GM12878 (cell line): ENCODE data around the gene TACC2. TPM values are rescaled to one million over a fixed set of nuclear protein-coding genes. Genes with fewer than 3 reads are reported as not detected.

Experiments
- ATAC-seq: fragments of 200-7000 bp; cut with Tn5 transposase; 3 replicates; pipeline ENCODE4 v1.9.1; 2020; ENCODE audit warnings: mild to moderate bottlenecking, moderate library complexity
- BruUV-seq: library from RNA; stranded (reverse); fragments of 400-500 nt; replicated peaks from 2 replicates; lab custom pipeline; 2021; lab: Mats Ljungman, UMichigan
- CTCF ChIA-PET: fragments of 300-600 bp; sonication (Branson Sonifier 250); formaldehyde crosslinking; extraction: SDS; loops from one replicate; lab custom pipeline; 2021; ENCODE audit warnings: inconsistent platforms; lab: Yijun Ruan, JAX
- POLR2A ChIA-PET: fragments of 350-600 bp; formaldehyde crosslinking; extraction: SDS; loops from one replicate; lab custom pipeline; 2021; ENCODE audit warnings: inconsistent platforms; lab: Charles Lee
- RAD21 ChIA-PET: fragments of 300-600 bp; sonication (Branson Sonifier 250); formaldehyde crosslinking; loops from one replicate; lab custom pipeline; 2023; ENCODE audit warnings: antibody characterized with exemption; ENCODE audit not compliant: unreplicated experiment; lab: Charles Lee
- SMC1A ChIA-PET: fragments of 300-600 bp; sonication (Branson Sonifier 250); formaldehyde crosslinking; loops from one replicate; lab custom pipeline; 2023; ENCODE audit not compliant: unreplicated experiment, uncharacterized antibody; lab: Charles Lee
- DNase-seq: peaks from one replicate; pipeline ENCODE4 v3.0.0-alpha.2; 2011; ENCODE audit warnings: low read depth, low spot score
- FAIRE-seq: peaks from 3 replicates; lab custom pipeline; 2011; peaks lifted over from hg19 to GRCh38; lab: Jason Lieb, UNC
- H2AFZ ChIP-seq: 2 replicates; pipeline ENCODE4 v1.6.0; 2011; ENCODE audit warnings: low read depth, low read length, control low read depth; ENCODE audit not compliant: control insufficient read depth
- H3K27ac ChIP-seq: 2 replicates; pipeline ENCODE4 v1.5.1; 2011; ENCODE audit warnings: control low read depth; ENCODE audit not compliant: control insufficient read depth, insufficient read depth
- H3K27me3 ChIP-seq, 2 experiments: replicated peaks in 1 of 2; 2 replicates each; pipeline versions ENCODE4 v1.6.0 to v1.6.1; 2011; ENCODE audit warnings: low read length in 1 of 2; ENCODE audit not compliant: control insufficient read depth in 2 of 2, insufficient read depth in 2 of 2
- H3K36me3 ChIP-seq, 2 experiments: 2 replicates each; pipeline ENCODE4 v1.5.1; 2011; ENCODE audit warnings: low read length in 1 of 2; ENCODE audit not compliant: control insufficient read depth in 2 of 2, insufficient read depth in 2 of 2
- H3K4me1 ChIP-seq: 2 replicates; pipeline ENCODE4 v1.6.1; 2011; ENCODE audit warnings: mild to moderate bottlenecking, low read length, moderate library complexity, mixed read lengths; ENCODE audit not compliant: control insufficient read depth, insufficient read depth
- H3K4me2 ChIP-seq: 2 replicates; pipeline ENCODE4 v1.6.0; 2011; ENCODE audit warnings: control low read depth; ENCODE audit not compliant: control insufficient read depth, insufficient read depth
- H3K4me3 ChIP-seq: fragments of 200-600 bp; sonication (generic); 2 replicates; pipeline ENCODE4 v1.5.1; 2016
- H3K79me2 ChIP-seq: 2 replicates; pipeline ENCODE4 v1.6.0; 2011; ENCODE audit warnings: low read length; ENCODE audit not compliant: control insufficient read depth, insufficient read depth
- H3K9ac ChIP-seq: 2 replicates; pipeline ENCODE4 v1.8.0; 2011; ENCODE audit warnings: low read length, control low read depth, mixed read lengths; ENCODE audit not compliant: control insufficient read depth, insufficient read depth
- H3K9me3 ChIP-seq: replicated peaks from 3 replicates; pipeline ENCODE4 v1.5.1; 2011; ENCODE audit warnings: mild to moderate bottlenecking, low read length; ENCODE audit not compliant: control insufficient read depth, insufficient read depth
- H4K20me1 ChIP-seq: 2 replicates; pipeline ENCODE4 v1.6.0; 2011; ENCODE audit not compliant: control insufficient read depth, insufficient read depth
- CREM ChIP-seq: IDR thresholded peaks from 2 replicates; pipeline ENCODE4 v1.6.1; 2014; ENCODE audit warnings: antibody characterized with exemption, low read depth
- JUND ChIP-seq: IDR thresholded peaks from 2 replicates; pipeline ENCODE4 v1.6.1; 2012; ENCODE audit warnings: low read depth, mild to moderate bottlenecking, low read length, improper control_type of control experiment, moderate library complexity
- NR2F1 ChIP-seq: fragments of 450-650 bp; conservative IDR thresholded peaks from 2 replicates; pipeline ENCODE4 v1.6.1; 2017; ENCODE audit warnings: mild to moderate bottlenecking
- RELA ChIP-seq: fragments of 450-650 bp; IDR thresholded peaks from 2 replicates; pipeline ENCODE4 v1.8.0; 2014; ENCODE audit warnings: borderline replicate concordance; ENCODE audit not compliant: partially characterized antibody
- SP1 ChIP-seq: IDR thresholded peaks from one replicate; pipeline ENCODE4 v1.6.1; 2011; ENCODE audit warnings: low read depth, low read length
- SUPT20H ChIP-seq: IDR thresholded peaks from 2 replicates; pipeline ENCODE4 v1.6.1; 2011; ENCODE audit warnings: low read depth, mild to moderate bottlenecking, low read length, moderate library complexity, borderline replicate concordance; ENCODE audit not compliant: control insufficient read depth
- TARDBP ChIP-seq: IDR thresholded peaks from 2 replicates; pipeline ENCODE4 v1.6.1; 2016; ENCODE audit warnings: borderline replicate concordance
- WGBS: methylation state at CpG from one replicate; pipeline ENCODE4 v1.1.6; 2016; ENCODE audit warnings: low lambda C conversion rate; ENCODE audit not compliant: insufficient replicate concordance, insufficient coverage; ENCODE audit errors: missing lambda C conversion rate; 5-methylcytosine and 5-hydroxymethylcytosine counted together
- in situ Hi-C: fragments of 300-500 bp; cut with MboI; formaldehyde crosslinking; loops from 9 replicates; pipeline ENCODE4 v1.14.3; 2018; ENCODE audit warnings: mixed read lengths
- intact Hi-C: fragments of 100-400 bp; cut with micrococcal nuclease; formaldehyde crosslinking; loops from one replicate; pipeline ENCODE4 v1.14.2; 2022; ENCODE audit not compliant: unreplicated experiment
- polyA plus RNA-seq, 11 experiments: library from polyadenylated mRNA; depleted of rRNA in 4 of 11; unstranded in 6 of 11; stranded (reverse) in 5 of 11; fragments of >200 nt; fragmentation: Nextera tagmentation in 4 of 11; fragmentation: Illumina TruSeq in 1 of 11; extraction: Ambion mirVana in 4 of 11; extraction: Trizol in 1 of 11; gene quantifications; 1 replicate in 1 of 11; 2 replicates in 10 of 11; pipeline versions ENCODE4 v1.2.1 to v1.2.3, GENCODE V29; 2011 to 2016; ENCODE audit warnings: inconsistent platforms in 2 of 11, missing spikeins in 2 of 11, low read depth in 1 of 11
- total RNA-seq, 4 experiments: library from RNA; depleted of rRNA in 3 of 4; stranded (reverse); fragments of >200 nt in 3 of 4; fragmentation: Illumina TruSeq in 1 of 4; extraction: Trizol in 1 of 4; gene quantifications; 2 replicates each; pipeline versions ENCODE4 v1.2.1 to v1.2.3, GENCODE V29; 2013 to 2021
- TF ChIP-seq, protein P1 (sequence below): fragments of 450-650 bp; IDR thresholded peaks from 2 replicates; pipeline ENCODE4 v1.6.1; 2014; ENCODE audit warnings: mild to moderate bottlenecking
- TF ChIP-seq, protein P2 (sequence below): IDR thresholded peaks from 2 replicates; pipeline ENCODE4 v1.6.1; 2012; ENCODE audit warnings: mild to moderate bottlenecking, low read depth, low read length
- TF ChIP-seq, protein P3 (sequence below): IDR thresholded peaks from 2 replicates; pipeline ENCODE4 v1.6.1; 2011; ENCODE audit warnings: low read depth, low read length, improper control_type of control experiment, borderline replicate concordance
- TF ChIP-seq, protein P4 (sequence below): fragments of 450-650 bp; IDR thresholded peaks from 2 replicates; pipeline ENCODE4 v1.6.1; 2016; ENCODE audit warnings: mild to moderate bottlenecking

The TACC2 gene
- total and polyA plus RNA-seq, 10 of the 15 experiments (the other 5 are each of a cell fraction or from before 2014, with no cell fraction given): 0.07 to 0.64 (median 0.13) TPM; not detected in 5

DNA sequence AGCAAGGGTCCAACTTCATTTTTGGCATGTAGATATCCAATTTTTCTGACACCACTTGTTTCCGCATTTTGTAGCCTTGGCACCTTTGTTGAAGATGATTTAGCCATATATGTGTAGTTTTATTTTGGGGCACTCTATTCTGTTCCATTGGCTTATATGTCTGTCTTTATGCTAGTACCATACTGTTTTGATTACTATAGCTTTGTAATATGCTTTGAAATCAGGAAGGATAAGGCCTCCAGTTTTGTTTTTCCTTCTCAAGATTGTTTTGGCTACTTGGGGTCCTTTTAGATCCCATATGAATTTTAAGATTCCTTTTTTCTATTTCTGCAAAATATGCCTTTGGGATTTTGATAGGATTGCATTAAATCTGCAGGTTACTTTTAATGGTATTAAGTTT lies 272.6 kb downstream of the TACC2 start (continued):
- TF ChIP-seq, protein P1, sequence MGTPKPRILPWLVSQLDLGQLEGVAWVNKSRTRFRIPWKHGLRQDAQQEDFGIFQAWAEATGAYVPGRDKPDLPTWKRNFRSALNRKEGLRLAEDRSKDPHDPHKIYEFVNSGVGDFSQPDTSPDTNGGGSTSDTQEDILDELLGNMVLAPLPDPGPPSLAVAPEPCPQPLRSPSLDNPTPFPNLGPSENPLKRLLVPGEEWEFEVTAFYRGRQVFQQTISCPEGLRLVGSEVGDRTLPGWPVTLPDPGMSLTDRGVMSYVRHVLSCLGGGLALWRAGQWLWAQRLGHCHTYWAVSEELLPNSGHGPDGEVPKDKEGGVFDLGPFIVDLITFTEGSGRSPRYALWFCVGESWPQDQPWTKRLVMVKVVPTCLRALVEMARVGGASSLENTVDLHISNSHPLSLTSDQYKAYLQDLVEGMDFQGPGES: no peak
- TF ChIP-seq RELA: no peak

DNA sequence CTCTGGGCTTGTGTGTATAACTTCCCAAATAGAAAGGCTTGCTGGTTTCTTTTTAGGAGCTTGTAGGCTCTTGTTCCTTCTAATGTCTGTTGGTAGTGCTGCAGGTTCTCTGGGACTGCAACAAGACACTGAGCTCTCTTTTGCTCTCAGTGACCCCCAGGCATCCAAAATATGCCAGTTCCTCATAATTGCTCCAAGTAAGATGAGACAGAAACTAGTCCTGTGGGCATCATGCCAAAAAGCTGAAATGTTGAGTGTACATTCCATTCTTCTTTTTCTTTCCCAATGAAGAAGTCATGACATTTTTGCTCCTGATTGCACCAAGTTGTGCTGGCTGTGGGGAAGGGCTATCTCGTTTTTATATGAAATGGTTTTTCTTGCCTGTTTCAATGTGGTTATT lies 275.0 kb downstream of the TACC2 start:
- Histone ChIP-seq H4K20me1 (no peaks in the 10 kb centered on the region), H3K4me2 (no peak overlapping the region), H3K27ac (no peak overlapping the region), H3K36me3 (no peaks in the 10 kb centered on the region), H2AFZ (no peak overlapping the region), H3K79me2 (no peaks in the 10 kb centered on the region), H3K27me3 (no peaks in the 10 kb centered on the region), H3K4me3 (no peak overlapping the region), H3K9me3 (no peaks in the 10 kb centered on the region; the same call in 2 of the 3 replicates), H3K9ac (no peak overlapping the region), H3K4me1 (no peaks in the 10 kb centered on the region)
- 0% methylated on average over 1 of the region's 1 CpG for WGBS
- intact Hi-C loops: no loop called here
- DNase-seq (no peak), ATAC-seq (no peak), FAIRE-seq (no peak)
- BruUV-seq: no TSS peak
- ChIA-PET CTCF (interaction anchor here (0.9 to 1.6 kb wide), 2 partner anchors 15 to 171 kb away, joined by 4 read pairs; no protein-coding TSS in a partner anchor), SMC1A (interaction anchor here (1.0 to 1.2 kb wide), 2 partner anchors 10 to 33 kb away, joined by 3 to 4 read pairs; no protein-coding TSS in a partner anchor), RAD21 (no interaction called here), POLR2A (no interaction called here)
- in situ Hi-C loops: no loop called here
- no peak for TF ChIP-seq TARDBP
- TF ChIP-seq, protein P2, sequence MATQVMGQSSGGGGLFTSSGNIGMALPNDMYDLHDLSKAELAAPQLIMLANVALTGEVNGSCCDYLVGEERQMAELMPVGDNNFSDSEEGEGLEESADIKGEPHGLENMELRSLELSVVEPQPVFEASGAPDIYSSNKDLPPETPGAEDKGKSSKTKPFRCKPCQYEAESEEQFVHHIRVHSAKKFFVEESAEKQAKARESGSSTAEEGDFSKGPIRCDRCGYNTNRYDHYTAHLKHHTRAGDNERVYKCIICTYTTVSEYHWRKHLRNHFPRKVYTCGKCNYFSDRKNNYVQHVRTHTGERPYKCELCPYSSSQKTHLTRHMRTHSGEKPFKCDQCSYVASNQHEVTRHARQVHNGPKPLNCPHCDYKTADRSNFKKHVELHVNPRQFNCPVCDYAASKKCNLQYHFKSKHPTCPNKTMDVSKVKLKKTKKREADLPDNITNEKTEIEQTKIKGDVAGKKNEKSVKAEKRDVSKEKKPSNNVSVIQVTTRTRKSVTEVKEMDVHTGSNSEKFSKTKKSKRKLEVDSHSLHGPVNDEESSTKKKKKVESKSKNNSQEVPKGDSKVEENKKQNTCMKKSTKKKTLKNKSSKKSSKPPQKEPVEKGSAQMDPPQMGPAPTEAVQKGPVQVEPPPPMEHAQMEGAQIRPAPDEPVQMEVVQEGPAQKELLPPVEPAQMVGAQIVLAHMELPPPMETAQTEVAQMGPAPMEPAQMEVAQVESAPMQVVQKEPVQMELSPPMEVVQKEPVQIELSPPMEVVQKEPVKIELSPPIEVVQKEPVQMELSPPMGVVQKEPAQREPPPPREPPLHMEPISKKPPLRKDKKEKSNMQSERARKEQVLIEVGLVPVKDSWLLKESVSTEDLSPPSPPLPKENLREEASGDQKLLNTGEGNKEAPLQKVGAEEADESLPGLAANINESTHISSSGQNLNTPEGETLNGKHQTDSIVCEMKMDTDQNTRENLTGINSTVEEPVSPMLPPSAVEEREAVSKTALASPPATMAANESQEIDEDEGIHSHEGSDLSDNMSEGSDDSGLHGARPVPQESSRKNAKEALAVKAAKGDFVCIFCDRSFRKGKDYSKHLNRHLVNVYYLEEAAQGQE: no peak
- TF ChIP-seq CREM: no peak
- TF ChIP-seq, protein P3, sequence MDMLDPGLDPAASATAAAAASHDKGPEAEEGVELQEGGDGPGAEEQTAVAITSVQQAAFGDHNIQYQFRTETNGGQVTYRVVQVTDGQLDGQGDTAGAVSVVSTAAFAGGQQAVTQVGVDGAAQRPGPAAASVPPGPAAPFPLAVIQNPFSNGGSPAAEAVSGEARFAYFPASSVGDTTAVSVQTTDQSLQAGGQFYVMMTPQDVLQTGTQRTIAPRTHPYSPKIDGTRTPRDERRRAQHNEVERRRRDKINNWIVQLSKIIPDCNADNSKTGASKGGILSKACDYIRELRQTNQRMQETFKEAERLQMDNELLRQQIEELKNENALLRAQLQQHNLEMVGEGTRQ: no peak
- no peak for TF ChIP-seq SP1
- TF ChIP-seq JUND: no peak
- TF ChIP-seq SUPT20H: no peak
- TF ChIP-seq NR2F1: no peak
- TF ChIP-seq, protein P4, sequence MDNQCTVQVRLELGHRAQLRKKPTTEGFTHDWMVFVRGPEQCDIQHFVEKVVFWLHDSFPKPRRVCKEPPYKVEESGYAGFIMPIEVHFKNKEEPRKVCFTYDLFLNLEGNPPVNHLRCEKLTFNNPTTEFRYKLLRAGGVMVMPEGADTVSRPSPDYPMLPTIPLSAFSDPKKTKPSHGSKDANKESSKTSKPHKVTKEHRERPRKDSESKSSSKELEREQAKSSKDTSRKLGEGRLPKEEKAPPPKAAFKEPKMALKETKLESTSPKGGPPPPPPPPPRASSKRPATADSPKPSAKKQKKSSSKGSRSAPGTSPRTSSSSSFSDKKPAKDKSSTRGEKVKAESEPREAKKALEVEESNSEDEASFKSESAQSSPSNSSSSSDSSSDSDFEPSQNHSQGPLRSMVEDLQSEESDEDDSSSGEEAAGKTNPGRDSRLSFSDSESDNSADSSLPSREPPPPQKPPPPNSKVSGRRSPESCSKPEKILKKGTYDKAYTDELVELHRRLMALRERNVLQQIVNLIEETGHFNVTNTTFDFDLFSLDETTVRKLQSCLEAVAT: no peak
